Lung (tissue), 12 donors: Measurements from ENCODE around the gene CEP170B. TPM values are rescaled to one million over a fixed set of nuclear protein-coding genes. Genes with fewer than 3 reads are reported as not detected.
A peak's percentile ranks its signal among the peaks of the same experiment; 100 is the strongest.

ENCODE experiments used
- ATAC-seq: fragments of 200-7000 bp; cut with Tn5 transposase; one replicate; pipeline ENCODE4 v1.9.1; 2020; ENCODE audit warnings: moderate number of reproducible peaks; ENCODE audit not compliant: insufficient read depth, low FRiP score
- DNase-seq, 3 donors: peaks; one replicate each; pipeline ENCODE4 v3.0.0-alpha.2; 2013 to 2017
- H3K27ac ChIP-seq, 2 donors: one replicate each; pipeline ENCODE4 v1.5.1; 2013; ENCODE audit warnings: mild to moderate bottlenecking in 2 of 2, moderate library complexity in 2 of 2, control low read depth in 1 of 2, inconsistent platforms in 1 of 2, low read depth in 1 of 2, low read length in 1 of 2
- H3K27me3 ChIP-seq, 3 donors: one replicate each; pipeline ENCODE4 v1.5.1; 2013; ENCODE audit warnings: low read length in 2 of 3; ENCODE audit not compliant: control insufficient read depth in 3 of 3, insufficient read depth in 3 of 3
- H3K36me3 ChIP-seq, 4 donors: one replicate each; pipeline ENCODE4 v1.5.1; 2013; ENCODE audit warnings: low read length in 4 of 4, mild to moderate bottlenecking in 1 of 4, moderate library complexity in 1 of 4; ENCODE audit not compliant: control insufficient read depth in 4 of 4, insufficient read depth in 4 of 4
- H3K4me1 ChIP-seq, 5 donors: one replicate each; pipeline ENCODE4 v1.5.1; 2013; ENCODE audit warnings: low read length in 5 of 5, mild to moderate bottlenecking in 2 of 5, moderate library complexity in 1 of 5; ENCODE audit not compliant: control insufficient read depth in 5 of 5, insufficient read depth in 5 of 5
- H3K4me3 ChIP-seq: one replicate; pipeline ENCODE4 v1.5.1; 2013; ENCODE audit warnings: mild to moderate bottlenecking, control low read depth, moderate library complexity
- H3K9ac ChIP-seq, 2 donors: one replicate each; pipeline ENCODE4 v1.5.1; 2013; ENCODE audit warnings: low read length in 2 of 2, control low read depth in 1 of 2; ENCODE audit not compliant: insufficient read depth in 1 of 2
- H3K9me3 ChIP-seq, 4 donors: one replicate each; pipeline ENCODE4 v1.5.1; 2013; ENCODE audit warnings: low read length in 3 of 4, mild to moderate bottlenecking in 1 of 4, moderate library complexity in 1 of 4; ENCODE audit not compliant: control insufficient read depth in 4 of 4, insufficient read depth in 3 of 4
- CTCF ChIP-seq: IDR thresholded peaks from 2 replicates; pipeline ENCODE4 v1.5.1; 2012; ENCODE audit warnings: mild to moderate bottlenecking; ENCODE audit errors: control extremely low read depth, extremely low read depth
- WGBS, 2 donors: extraction: QIAGEN DNeasy Blood & Tissue Kit; methylation state at CpG; one replicate each; pipeline ENCODE4 v1.1.7; 2013; 5-methylcytosine and 5-hydroxymethylcytosine counted together
- polyA plus RNA-seq, 2 donors: library from polyadenylated mRNA; stranded (reverse); fragments of 200-250 nt; gene quantifications; one replicate each; pipeline ENCODE4 v1.2.1, GENCODE V29; 2013
- total RNA-seq, 2 donors: library from RNA; depleted of rRNA in 1 of 2; stranded (reverse); fragments of >200 nt in 1 of 2; gene quantifications; one replicate each; pipeline ENCODE4 v1.2.1, GENCODE V29; 2014 to 2021
- donor health status: control.
- donor health status: control.
- donor health status: Bipolar disorder and iron deficiency.
- donor health status: healthy.
- donor health status: DM: yes; HTN: yes; CAD: no.

The CEP170B gene
- total and polyA plus RNA-seq, 4 donors: 12.1 to 50.3 (median 15.1) TPM

- H3K9ac ChIP-seq: no peak overlapping the region
These were observed 7.6 kb downstream of the CEP170B start for GRCh38 chr14:104872469-104873341.

GRCh38 chr14:104873380-104874055, 8.4 kb downstream of the CEP170B start:
- Histone ChIP-seq H3K27me3 (no peaks in the 10 kb centered on the region), H3K27ac (no peak overlapping the region), H3K9me3 (peaks cover 0 to 2% (median 0%) of the 10 kb centered on the region in 4 donors), H3K4me3 (no peak overlapping the region), H3K4me1 (peaks cover 0 to 11% (median 5%) of the 10 kb centered on the region in 5 donors), H3K9ac (no peak overlapping the region), H3K36me3 (peaks cover 0 to 13% (median under 1%) of the 10 kb centered on the region in 4 donors)
- WGBS, 2 donors: 92 to 93% methylated on average over 13 of the region's 13 CpGs
- ATAC-seq (no peak), DNase-seq (no peak)
- no peak for TF ChIP-seq CTCF

More at GRCh38 chr14:104872469-104873341, 7.6 kb downstream of the CEP170B start:
- H3K4me3 ChIP-seq: no peak overlapping the region
- ATAC-seq (no peak), DNase-seq (peak; percentile 68 to 77 (median 74))
- H3K27me3 ChIP-seq: no peaks in the 10 kb centered on the region
- H3K36me3 ChIP-seq: peaks cover 0 to 5% (median under 1%) of the 10 kb centered on the region in 4 donors
- H3K4me1 ChIP-seq: peaks cover 0 to 11% (median 5%) of the 10 kb centered on the region in 5 donors
- WGBS, 2 donors: 32 to 40% methylated on average over 27 to 29 of the region's 29 CpGs
- no peak overlapping the region for H3K27ac ChIP-seq
- no peak for TF ChIP-seq CTCF
- peaks cover 0 to 2% (median 0%) of the 10 kb centered on the region in 4 donors for H3K9me3 ChIP-seq

GRCh38 chr14:104874110-104874531, 9.1 kb downstream of the CEP170B start:
- DNase-seq: no peak
- TF ChIP-seq CTCF: no peak
- ATAC-seq: no peak
- H3K27me3 ChIP-seq: no peaks in the 10 kb centered on the region
- peaks cover 0 to under 1% (median 0%) of the 10 kb centered on the region in 4 donors for H3K9me3 ChIP-seq
- H3K27ac ChIP-seq: no peak overlapping the region
- H3K9ac ChIP-seq: no peak overlapping the region
- peaks cover 0 to 14% (median under 1%) of the 10 kb centered on the region in 4 donors for H3K36me3 ChIP-seq
- H3K4me1 ChIP-seq: peaks cover 0 to 11% (median 5%) of the 10 kb centered on the region in 5 donors
- WGBS, 2 donors: 78 to 87% methylated on average over 8 of the region's 8 CpGs
- H3K4me3 ChIP-seq: no peak overlapping the region
